Activated T-helper 1 cell treated with anti-CD3 and anti-CD28 coated beads, Interleukin-12 subunit alpha, Interleukin-12 subunit beta, Interleukin-2, Interleukin-4 antibody, amounts not matched to agents 30 ng/mL and 10 ng/mL and 1 ng/mL, durations not matched to agents 14 hours and 24 hours and 36 hours (primary cell): ENCODE results near the gene FALEC. TPM values are rescaled to one million over a fixed set of nuclear protein-coding genes. Genes with fewer than 3 reads are reported as not detected.

Experiments
- DNase-seq: peaks from one replicate; pipeline ENCODE4 v3.0.0; 2021; ENCODE audit warnings: low spot score
- H3K27ac Mint-ChIP-seq: one replicate; pipeline ENCODE4 v1.8.0; 2021; ENCODE audit warnings: mild to moderate bottlenecking, mixed read lengths
- H3K27me3 Mint-ChIP-seq: one replicate; pipeline ENCODE4 v1.8.0; 2022; ENCODE audit warnings: mild to moderate bottlenecking, moderate library complexity, mixed read lengths; ENCODE audit not compliant: insufficient read depth
- H3K36me3 Mint-ChIP-seq: one replicate; pipeline ENCODE4 v1.8.0; 2021; ENCODE audit warnings: low read depth, mixed read lengths
- H3K4me1 Mint-ChIP-seq: one replicate; pipeline ENCODE4 v1.8.0; 2021; ENCODE audit warnings: low read depth, mixed read lengths
- H3K4me3 Mint-ChIP-seq: one replicate; pipeline ENCODE4 v1.8.0; 2021; ENCODE audit warnings: mild to moderate bottlenecking, moderate library complexity, mixed read lengths
- H3K9me3 Mint-ChIP-seq: one replicate; pipeline ENCODE4 v1.8.0; 2021; ENCODE audit warnings: mixed read lengths
- intact Hi-C: fragments of 100-400 bp; cut with micrococcal nuclease; formaldehyde crosslinking; loops from one replicate; pipeline ENCODE4 v1.15.1; 2024
- total RNA-seq: library from RNA; stranded (reverse); gene quantifications from 2 replicates; pipeline ENCODE4 v1.2.3, GENCODE V29; 2022

The FALEC gene
- total RNA-seq, 1 donor from 2014 or later, result not detected

- Mint-ChIP-seq H3K4me3 (peak overlapping the region; percentile 79), H3K4me1 (peaks cover 16% of the 10 kb centered on the region), H3K27me3 (no peaks in the 10 kb centered on the region), H3K9me3 (no peaks in the 10 kb centered on the region), H3K27ac (peak overlapping the region; percentile 83), H3K36me3 (peaks cover 6% of the 10 kb centered on the region)
- intact Hi-C loops, result loop anchor here (1.0 to 2.0 kb wide), 5 partner anchors 28 to 260 kb away; partner anchors contain the start of genes ADAMTSL4, RPRD2 and TARS2
- no peak for DNase-seq
Measured at GRCh38 chr1:150514913-150515327, 632 bp upstream of the FALEC start.

- Mint-ChIP-seq H3K4me1 (peaks cover 18% of the 10 kb centered on the region), H3K9me3 (no peaks in the 10 kb centered on the region), H3K4me3 (peak overlapping the region; percentile 79), H3K27ac (peak overlapping the region; percentile 1), H3K36me3 (peaks cover 6% of the 10 kb centered on the region), H3K27me3 (no peaks in the 10 kb centered on the region)
- intact Hi-C loops, result no loop called here
- DNase-seq, result no peak
Measured at GRCh38 chr1:150516050-150516591, 569 bp downstream of the FALEC start.

GRCh38 chr1:150516616-150517015 is 1.1 kb downstream of the FALEC start:
- no peak overlapping the region for H3K27ac Mint-ChIP-seq
- intact Hi-C loops, result no loop called here
- H3K27me3 Mint-ChIP-seq, result peaks cover 2% of the 10 kb centered on the region
- peaks cover 6% of the 10 kb centered on the region for H3K36me3 Mint-ChIP-seq
- H3K4me3 Mint-ChIP-seq, result peak overlapping the region; percentile 79
- peaks cover 23% of the 10 kb centered on the region for H3K4me1 Mint-ChIP-seq
- no peaks in the 10 kb centered on the region for H3K9me3 Mint-ChIP-seq
- no peak for DNase-seq

- no peaks in the 10 kb centered on the region for H3K36me3 Mint-ChIP-seq
- no peak for DNase-seq
- H3K4me3 Mint-ChIP-seq, result no peak overlapping the region
- peaks cover 13% of the 10 kb centered on the region for H3K4me1 Mint-ChIP-seq
- no peaks in the 10 kb centered on the region for H3K9me3 Mint-ChIP-seq
- no peak overlapping the region for H3K27ac Mint-ChIP-seq
- intact Hi-C loops, result no loop called here
- H3K27me3 Mint-ChIP-seq, result peaks cover 8% of the 10 kb centered on the region
Measured at GRCh38 chr1:150521196-150521968, 5.8 kb downstream of the FALEC start.

GRCh38 chr1:150525348-150525747 is 9.8 kb downstream of the FALEC start:
- intact Hi-C loops, result no loop called here
- Mint-ChIP-seq H3K9me3 (no peaks in the 10 kb centered on the region), H3K36me3 (no peaks in the 10 kb centered on the region), H3K27me3 (peaks cover 8% of the 10 kb centered on the region), H3K27ac (no peak overlapping the region), H3K4me1 (peaks cover 7% of the 10 kb centered on the region), H3K4me3 (no peak overlapping the region)
- no peak for DNase-seq

- H3K4me3 Mint-ChIP-seq, result no peak overlapping the region
- H3K36me3 Mint-ChIP-seq, result no peaks in the 10 kb centered on the region
- H3K27ac Mint-ChIP-seq, result no peak overlapping the region
- intact Hi-C loops, result no loop called here
- H3K4me1 Mint-ChIP-seq, result peaks cover 4% of the 10 kb centered on the region
- no peak for DNase-seq
- peaks cover 6% of the 10 kb centered on the region for H3K27me3 Mint-ChIP-seq
- no peaks in the 10 kb centered on the region for H3K9me3 Mint-ChIP-seq
Measured at GRCh38 chr1:150528196-150528595, 12.6 kb downstream of the FALEC start.

GRCh38 chr1:150529017-150529416 is 13.5 kb downstream of the FALEC start:
- H3K9me3 Mint-ChIP-seq, result no peaks in the 10 kb centered on the region
- DNase-seq, result no peak
- intact Hi-C loops, result no loop called here
- H3K27ac Mint-ChIP-seq, result no peak overlapping the region
- no peak overlapping the region for H3K4me3 Mint-ChIP-seq
- peaks cover 4% of the 10 kb centered on the region for H3K4me1 Mint-ChIP-seq
- no peaks in the 10 kb centered on the region for H3K36me3 Mint-ChIP-seq
- peaks cover 6% of the 10 kb centered on the region for H3K27me3 Mint-ChIP-seq

GRCh38 chr1:150530491-150531159 is 15.1 kb downstream of the FALEC start:
- no peaks in the 10 kb centered on the region for H3K27me3 Mint-ChIP-seq
- H3K4me3 Mint-ChIP-seq, result no peak overlapping the region
- peaks cover 4% of the 10 kb centered on the region for H3K4me1 Mint-ChIP-seq
- H3K27ac Mint-ChIP-seq, result no peak overlapping the region
- intact Hi-C loops, result no loop called here
- DNase-seq, result no peak
- no peaks in the 10 kb centered on the region for H3K36me3 Mint-ChIP-seq
- H3K9me3 Mint-ChIP-seq, result no peaks in the 10 kb centered on the region

- Mint-ChIP-seq H3K27ac (no peak overlapping the region), H3K4me1 (peaks cover 4% of the 10 kb centered on the region), H3K9me3 (no peaks in the 10 kb centered on the region), H3K27me3 (no peaks in the 10 kb centered on the region), H3K36me3 (no peaks in the 10 kb centered on the region), H3K4me3 (no peak overlapping the region)
- DNase-seq, result no peak
- intact Hi-C loops, result loop anchor here (1.0 kb wide), 1 partner anchor 69 kb away; no protein-coding TSS in a partner anchor
Measured at GRCh38 chr1:150532860-150533259, 17.3 kb downstream of the FALEC start.

GRCh38 chr1:150534002-150534401 is 18.4 kb downstream of the FALEC start:
- Mint-ChIP-seq H3K36me3 (no peaks in the 10 kb centered on the region), H3K9me3 (no peaks in the 10 kb centered on the region), H3K27me3 (no peaks in the 10 kb centered on the region), H3K4me1 (peaks cover 4% of the 10 kb centered on the region), H3K27ac (no peak overlapping the region), H3K4me3 (no peak overlapping the region)
- DNase-seq, result no peak
- intact Hi-C loops, result no loop called here

GRCh38 chr1:150535511-150536287 is 20.1 kb downstream of the FALEC start:
- no peaks in the 10 kb centered on the region for H3K36me3 Mint-ChIP-seq
- H3K4me1 Mint-ChIP-seq, result peaks cover 3% of the 10 kb centered on the region
- DNase-seq, result no peak
- no peaks in the 10 kb centered on the region for H3K9me3 Mint-ChIP-seq
- no peaks in the 10 kb centered on the region for H3K27me3 Mint-ChIP-seq
- no peak overlapping the region for H3K4me3 Mint-ChIP-seq
- intact Hi-C loops, result no loop called here
- no peak overlapping the region for H3K27ac Mint-ChIP-seq

- intact Hi-C loops, result no loop called here
- no peak for DNase-seq
- H3K9me3 Mint-ChIP-seq, result no peaks in the 10 kb centered on the region
- no peaks in the 10 kb centered on the region for H3K4me1 Mint-ChIP-seq
- no peaks in the 10 kb centered on the region for H3K27me3 Mint-ChIP-seq
- no peak overlapping the region for H3K4me3 Mint-ChIP-seq
- no peaks in the 10 kb centered on the region for H3K36me3 Mint-ChIP-seq
- no peak overlapping the region for H3K27ac Mint-ChIP-seq
Measured at GRCh38 chr1:150536836-150537731, 21.5 kb downstream of the FALEC start.
